ENCODE results near the gene UBR4.

- TF ChIP-seq CTCF (conservative IDR thresholded peaks at IDR 0.05; ENCODE audit: low read length) (no peak), EZH2phosphoT487 (IDR thresholded peaks at IDR 0.05; ENCODE audit: borderline replicate concordance, low read depth, low read length) (no peak)
These were observed 41.5 kb upstream of the UBR4 start, which contains the start of the genes EMC1 and MRTO4 for GRCh38 chr1:19251305-19252196.

Measured in OCI-LY7 (cell line).